Activated T-cell treated with anti-CD3 and anti-CD28 coated beads, Interleukin-2, amount 50 U/mL, for 72 hours (primary cell): Measurements from ENCODE around the gene GRIN1. TPM values are rescaled to one million over a fixed set of nuclear protein-coding genes. Genes with fewer than 3 reads are reported as not detected.
"Not testable (repeated sequence)": the region's sequence is repeated elsewhere in the genome, so short reads cannot be mapped to it uniquely, and the experiment has no call there.

Source experiments
- ATAC-seq, 2 donors: fragments of 150-1000 bp; cut with Tn5 transposase; replicated peaks in 1 of 2; 2 replicates each; pipeline ENCODE4 v1.10.0; 2021; ENCODE audit warnings: moderate library complexity in 2 of 2, mild to moderate bottlenecking in 1 of 2
- DNase-seq, 2 donors: peaks; one replicate each; pipeline ENCODE4 v3.0.0; 2021 to 2022; ENCODE audit warnings: mixed read lengths in 1 of 2
- H3K27ac Mint-ChIP-seq: one replicate; pipeline ENCODE4 v1.8.0; 2022; ENCODE audit warnings: mild to moderate bottlenecking, moderate library complexity, mixed read lengths
- H3K27me3 Mint-ChIP-seq: one replicate; pipeline ENCODE4 v1.8.0; 2022; ENCODE audit warnings: low read depth, mixed read lengths
- H3K36me3 Mint-ChIP-seq, 2 donors: one replicate each; pipeline ENCODE4 v1.8.0; 2022; ENCODE audit warnings: mixed read lengths in 2 of 2, mild to moderate bottlenecking in 1 of 2; ENCODE audit not compliant: insufficient read depth in 2 of 2
- H3K4me1 Mint-ChIP-seq: one replicate; pipeline ENCODE4 v1.8.0; 2022; ENCODE audit warnings: low read depth, mixed read lengths
- H3K4me3 Mint-ChIP-seq, 2 donors: one replicate each; pipeline ENCODE4 v1.8.0; 2022; ENCODE audit warnings: mild to moderate bottlenecking in 2 of 2, mixed read lengths in 2 of 2, moderate library complexity in 2 of 2
- H3K9me3 Mint-ChIP-seq, 2 donors: one replicate each; pipeline ENCODE4 v1.8.0; 2022; ENCODE audit warnings: mixed read lengths in 2 of 2
- total RNA-seq, 2 donors: library from RNA; stranded (reverse); gene quantifications; one replicate each; pipeline ENCODE4 v1.2.3, GENCODE V29; 2022

GRIN1 gene
- total RNA-seq, 2 donors from 2014 or later, result 0.38 to 1.2 TPM

GRCh38 chr9:137115394-137116026 lies 23.4 kb upstream of the GRIN1 start:
- Mint-ChIP-seq H3K4me1 (peaks cover 12% of the 10 kb centered on the region), H3K27me3 (no peaks in the 10 kb centered on the region), H3K9me3 (no peaks in the 10 kb centered on the region), H3K4me3 (peak overlapping the region; percentile 20 to 62), H3K36me3 (peaks cover 0 to 4% of the 10 kb centered on the region in 2 donors), H3K27ac (no peak overlapping the region)
- no peak for ATAC-seq
- no peak for DNase-seq

DNA sequence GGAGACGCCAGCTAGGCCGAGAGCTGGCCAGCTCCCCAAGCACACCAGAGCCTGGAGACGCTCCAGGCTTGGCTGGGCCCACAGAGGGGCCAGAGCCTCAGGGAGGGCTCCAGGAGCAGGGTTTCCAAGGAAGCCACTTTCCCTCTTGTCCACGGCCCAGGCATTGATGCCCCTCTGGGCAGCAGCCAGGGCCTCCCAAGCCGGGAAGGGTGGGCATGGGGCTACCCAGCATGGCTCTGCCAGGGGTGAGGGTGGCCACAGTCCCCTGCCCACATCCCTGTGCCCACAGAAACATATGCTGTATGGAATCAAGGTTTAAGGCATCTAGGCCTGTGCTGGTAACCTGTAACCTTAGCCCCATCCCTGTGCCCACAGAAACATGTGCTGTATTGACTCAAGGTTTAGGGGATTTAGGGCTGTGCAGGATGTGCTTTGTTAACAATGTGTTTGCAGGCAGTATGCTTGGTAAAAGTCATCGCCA lies 22.9 kb upstream of the GRIN1 start:
- H3K4me1 Mint-ChIP-seq, result peaks cover 12% of the 10 kb centered on the region
- peak overlapping the region; percentile 20 to 61 for H3K4me3 Mint-ChIP-seq
- no peak overlapping the region for H3K27ac Mint-ChIP-seq

GRCh38 chr9:137116728-137117127 lies 22.2 kb upstream of the GRIN1 start:
- H3K4me3 Mint-ChIP-seq, result peak overlapping the region in 1 of 2 donors; percentile 8
- peaks cover 0 to 1% of the 10 kb centered on the region in 2 donors for H3K36me3 Mint-ChIP-seq
- H3K27me3 Mint-ChIP-seq, result no peaks in the 10 kb centered on the region
- ATAC-seq (no peak), DNase-seq (no peak)
- H3K4me1 Mint-ChIP-seq, result peaks cover 13% of the 10 kb centered on the region
- no peak overlapping the region for H3K27ac Mint-ChIP-seq
- H3K9me3 Mint-ChIP-seq, result no peaks in the 10 kb centered on the region

More for the DNA sequence above, 22.9 kb upstream of the GRIN1 start:
- Mint-ChIP-seq H3K27me3 (no peaks in the 10 kb centered on the region), H3K9me3 (no peaks in the 10 kb centered on the region), H3K36me3 (peaks cover 0 to 1% of the 10 kb centered on the region in 2 donors)
- DNase-seq (no peak), ATAC-seq (no peak)

GRCh38 chr9:137117269-137117731 lies 21.7 kb upstream of the GRIN1 start:
- DNase-seq (no peak), ATAC-seq (no peak)
- H3K9me3 Mint-ChIP-seq, result no peaks in the 10 kb centered on the region
- H3K27me3 Mint-ChIP-seq, result no peaks in the 10 kb centered on the region
- peak overlapping the region in 1 of 2 donors; percentile 9 for H3K4me3 Mint-ChIP-seq
- no peak overlapping the region for H3K27ac Mint-ChIP-seq
- H3K36me3 Mint-ChIP-seq, result peaks cover 0 to 1% of the 10 kb centered on the region in 2 donors
- H3K4me1 Mint-ChIP-seq, result peaks cover 18% of the 10 kb centered on the region

DNA sequence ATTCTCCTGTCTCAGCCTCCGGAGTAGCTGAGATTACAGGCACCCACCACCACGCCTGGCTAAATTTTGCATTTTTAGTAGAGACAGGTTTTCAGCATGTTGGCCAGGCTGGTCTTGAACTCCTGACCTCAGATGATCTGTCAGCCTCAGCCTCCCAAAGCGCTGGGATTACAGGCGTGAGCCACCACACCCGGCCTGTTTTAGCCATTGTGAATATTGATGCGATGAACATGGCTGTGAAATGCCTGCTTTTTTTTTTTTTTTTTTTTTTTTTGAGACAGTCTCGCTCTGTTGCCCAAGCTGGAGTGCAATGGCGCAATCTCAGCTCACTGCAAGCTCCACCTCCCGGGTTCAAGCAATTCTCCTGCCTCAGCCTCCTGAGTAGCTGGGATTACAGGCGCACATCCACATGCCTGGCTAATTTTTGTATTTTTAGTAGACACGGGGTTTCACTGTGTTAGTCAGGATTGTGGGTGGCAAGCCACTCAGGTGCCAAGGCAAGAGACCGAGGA lies 20.8 kb upstream of the GRIN1 start:
- not testable (repeated sequence) for H3K9me3 Mint-ChIP-seq, H3K4me3 Mint-ChIP-seq, H3K27me3 Mint-ChIP-seq, ATAC-seq, DNase-seq, H3K36me3 Mint-ChIP-seq, H3K27ac Mint-ChIP-seq
- peaks cover 22% of the 10 kb centered on the region for H3K4me1 Mint-ChIP-seq

- not testable (repeated sequence) for DNase-seq, ATAC-seq
Observed at GRCh38 chr9:137121927-137122795, 16.8 kb upstream of the GRIN1 start.

DNA sequence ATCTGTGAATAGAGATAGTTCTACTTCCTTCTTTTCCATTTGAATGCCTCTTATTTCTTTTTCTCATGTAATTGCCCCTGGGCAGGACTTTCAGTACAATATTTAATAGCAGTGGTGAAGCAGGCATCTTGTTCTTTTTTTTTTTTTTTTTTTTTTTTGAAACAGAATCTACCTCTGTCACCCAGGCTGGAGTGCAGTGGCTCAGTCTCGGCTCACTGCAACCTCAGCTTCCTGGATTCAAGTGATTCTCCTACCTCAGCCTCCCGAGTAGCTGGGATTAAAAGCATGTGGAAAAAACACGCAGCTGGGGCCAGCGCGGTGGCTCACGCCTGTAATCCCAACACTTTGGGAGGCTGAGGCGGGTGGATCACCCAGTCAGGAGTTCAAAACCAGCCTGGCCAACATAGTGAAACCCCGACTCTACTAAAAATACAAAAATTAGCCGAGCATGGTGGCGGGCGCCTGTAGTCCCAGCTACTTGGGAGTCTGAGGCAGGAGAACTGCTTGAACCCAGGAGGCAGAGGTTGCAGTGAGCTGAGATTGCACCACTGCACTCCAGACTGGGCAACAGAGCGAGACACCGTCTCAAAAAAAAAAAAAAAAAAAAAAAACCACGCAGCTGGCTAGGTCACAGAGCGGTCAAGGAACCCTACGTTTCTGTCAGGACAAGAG lies 16.0 kb upstream of the GRIN1 start:
- peaks cover 37% of the 10 kb centered on the region for H3K4me1 Mint-ChIP-seq
- not testable (repeated sequence) for H3K27me3 Mint-ChIP-seq, DNase-seq, H3K36me3 Mint-ChIP-seq, H3K9me3 Mint-ChIP-seq, H3K27ac Mint-ChIP-seq, H3K4me3 Mint-ChIP-seq, ATAC-seq

More at GRCh38 chr9:137121927-137122795, 16.8 kb upstream of the GRIN1 start:
- H3K4me3 Mint-ChIP-seq, H3K9me3 Mint-ChIP-seq, H3K36me3 Mint-ChIP-seq, H3K27me3 Mint-ChIP-seq, H3K27ac Mint-ChIP-seq: not testable (repeated sequence)
- H3K4me1 Mint-ChIP-seq, result peaks cover 31% of the 10 kb centered on the region

GRCh38 chr9:137123468-137123837 lies 15.5 kb upstream of the GRIN1 start:
- Mint-ChIP-seq H3K9me3 (no peaks in the 10 kb centered on the region), H3K4me3 (no peak overlapping the region), H3K36me3 (no peaks in the 10 kb centered on the region), H3K27ac (no peak overlapping the region), H3K4me1 (peaks cover 43% of the 10 kb centered on the region), H3K27me3 (no peaks in the 10 kb centered on the region)
- ATAC-seq, result no peak
- no peak for DNase-seq

- not testable (repeated sequence) for H3K27ac Mint-ChIP-seq, H3K4me3 Mint-ChIP-seq, H3K9me3 Mint-ChIP-seq, H3K36me3 Mint-ChIP-seq, DNase-seq, ATAC-seq, H3K27me3 Mint-ChIP-seq
- H3K4me1 Mint-ChIP-seq, result peaks cover 45% of the 10 kb centered on the region
Observed at GRCh38 chr9:137123952-137124462, 14.9 kb upstream of the GRIN1 start.

- ATAC-seq, result no peak
- Mint-ChIP-seq H3K9me3 (no peaks in the 10 kb centered on the region), H3K4me3 (peak overlapping the region; percentile 92 to 97), H3K36me3 (peaks cover 0 to 2% of the 10 kb centered on the region in 2 donors), H3K4me1 (peaks cover 44% of the 10 kb centered on the region), H3K27me3 (no peaks in the 10 kb centered on the region), H3K27ac (peak overlapping the region; percentile 88)
- DNase-seq, result no peak
Observed at GRCh38 chr9:137126786-137127185, 12.2 kb upstream of the GRIN1 start.

DNA sequence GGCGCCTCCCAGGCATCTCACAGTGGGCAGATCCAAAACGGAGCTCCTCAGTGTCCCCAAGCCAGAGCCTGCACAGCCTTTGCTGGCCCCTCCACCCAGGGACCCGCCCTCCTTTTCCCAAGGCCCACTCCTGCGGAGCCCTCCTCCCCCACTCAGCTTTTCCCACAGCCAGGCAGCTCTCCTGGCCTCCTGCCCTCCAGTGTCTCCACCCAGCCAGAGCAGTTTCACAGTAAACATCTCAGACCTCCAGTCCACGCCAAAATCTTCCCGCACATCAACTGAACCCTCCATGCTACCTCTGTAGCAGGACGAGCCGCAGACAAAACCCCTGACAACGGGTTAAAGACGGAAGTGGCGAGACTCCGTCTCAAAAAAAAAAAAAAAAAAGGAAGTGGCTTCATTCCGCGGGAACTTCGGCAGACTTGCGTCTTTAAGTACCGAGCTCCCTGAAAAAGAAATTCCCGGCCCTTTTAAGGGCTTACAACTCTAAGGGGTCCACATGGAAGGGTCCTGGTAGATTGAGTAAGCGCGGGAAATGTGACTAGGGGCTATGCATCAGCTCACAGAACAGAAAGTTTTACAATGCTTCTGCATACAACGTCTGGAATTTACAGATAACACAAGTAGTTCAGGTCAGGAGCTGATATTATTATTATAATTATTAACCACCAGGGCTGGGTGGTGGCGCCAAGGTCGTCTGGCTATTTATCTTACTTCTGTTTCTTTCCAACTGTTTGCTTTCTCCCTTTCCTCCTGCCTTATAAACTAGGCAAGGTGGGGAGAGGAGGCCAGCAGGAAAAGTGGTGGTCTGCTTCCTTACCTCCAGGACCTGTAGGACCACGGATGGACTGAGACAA lies 11.4 kb upstream of the GRIN1 start:
- peaks cover 0 to 2% of the 10 kb centered on the region in 2 donors for H3K36me3 Mint-ChIP-seq
- H3K4me3 Mint-ChIP-seq, result peak overlapping the region; percentile 92 to 97
- H3K9me3 Mint-ChIP-seq, result no peaks in the 10 kb centered on the region
- no peaks in the 10 kb centered on the region for H3K27me3 Mint-ChIP-seq
- DNase-seq (peak; percentile 35 to 43), ATAC-seq (no peak)
- peak overlapping the region; percentile 88 for H3K27ac Mint-ChIP-seq
- H3K4me1 Mint-ChIP-seq, result peaks cover 36% of the 10 kb centered on the region
